OCI-LY3 (cell line): ENCODE results near the gene SEC14L6.

ENCODE experiments used
- H2AFZ ChIP-seq: fragments of 200-600, 300-600 bp; shearing (Covaris generic); 2 replicates; pipeline ENCODE4 v1.6.0; 2014; ENCODE audit warnings: antibody characterized with exemption, low read depth, low read length
- H3K27ac ChIP-seq: fragments of 200-600, 300-600 bp; sonication (generic); 2 replicates; pipeline ENCODE4 v1.5.1; 2014; ENCODE audit warnings: mild to moderate bottlenecking, low read length, moderate library complexity, mixed read lengths
- H3K27me3 ChIP-seq: fragments of 200-600, 300-600 bp; sonication (generic); 2 replicates; pipeline ENCODE4 v1.6.1; 2014; ENCODE audit warnings: low read depth, low read length, mixed read lengths
- H3K36me3 ChIP-seq: fragments of 200-600, 300-600 bp; sonication (generic); replicated peaks from 2 replicates; pipeline ENCODE3; 2014; ENCODE audit warnings: low read depth, low read length, mixed read lengths
- H3K4me1 ChIP-seq: fragments of 300-600, 200-600 bp; sonication (generic); 2 replicates; pipeline ENCODE4 v1.6.1; 2014; ENCODE audit warnings: low read length, mixed read lengths
- H3K4me2 ChIP-seq: fragments of 200-600, 300-600 bp; sonication (generic); 2 replicates; pipeline ENCODE4 v1.6.1; 2014; ENCODE audit warnings: low read length, mixed read lengths
- H3K4me3 ChIP-seq: fragments of 300-600, 200-600 bp; sonication (generic); 2 replicates; pipeline ENCODE4 v1.5.1; 2014; ENCODE audit warnings: antibody characterized with exemption, mild to moderate bottlenecking, low read length, moderate library complexity
- H3K79me2 ChIP-seq: fragments of 300-600, 200-600 bp; shearing (Covaris generic); 2 replicates; pipeline ENCODE4 v1.6.1; 2014; ENCODE audit warnings: mild to moderate bottlenecking, low read length, mixed read lengths
- H3K9ac ChIP-seq: fragments of 300-600, 200-600 bp; shearing (Covaris generic); 2 replicates; pipeline ENCODE4 v1.6.0; 2014; ENCODE audit warnings: mild to moderate bottlenecking, low read length, moderate library complexity
- H3K9me3 ChIP-seq: fragments of 200-600, 300-600 bp; shearing (Covaris generic); 2 replicates; pipeline ENCODE4 v1.6.1; 2014; ENCODE audit warnings: low read length, mixed read lengths; ENCODE audit not compliant: insufficient read depth
- H4K20me1 ChIP-seq: fragments of 200-600, 300-600 bp; sonication (generic); 2 replicates; pipeline ENCODE4 v1.6.1; 2016; ENCODE audit warnings: low read length, mixed read lengths; ENCODE audit not compliant: insufficient read depth
- CTCF ChIP-seq: fragments of 200-600, 300-600 bp; sonication (generic); IDR thresholded peaks from 2 replicates; pipeline ENCODE4 v1.5.1; 2014; ENCODE audit warnings: antibody characterized with exemption, low read length, low read depth
- EZH2phosphoT487 ChIP-seq: fragments of 200-600 bp; shearing (Covaris generic); IDR thresholded peaks from 2 replicates; pipeline ENCODE4 v1.6.1; 2018; ENCODE audit warnings: antibody characterized with exemption, mixed run types, low read depth

SEC14L6 gene

GRCh38 chr22:30539368-30539767 lies 7.2 kb downstream of the SEC14L6 start:
- Histone ChIP-seq H3K27ac (no peak overlapping the region), H2AFZ (no peak overlapping the region), H3K9me3 (no peaks in the 10 kb centered on the region), H3K36me3 (no peaks in the 10 kb centered on the region), H3K9ac (no peak overlapping the region), H3K4me2 (no peak overlapping the region), H4K20me1 (no peaks in the 10 kb centered on the region), H3K4me1 (no peaks in the 10 kb centered on the region), H3K27me3 (no peaks in the 10 kb centered on the region), H3K79me2 (no peaks in the 10 kb centered on the region), H3K4me3 (no peak overlapping the region)
- TF ChIP-seq CTCF (no peak), EZH2phosphoT487 (no peak)

DNA sequence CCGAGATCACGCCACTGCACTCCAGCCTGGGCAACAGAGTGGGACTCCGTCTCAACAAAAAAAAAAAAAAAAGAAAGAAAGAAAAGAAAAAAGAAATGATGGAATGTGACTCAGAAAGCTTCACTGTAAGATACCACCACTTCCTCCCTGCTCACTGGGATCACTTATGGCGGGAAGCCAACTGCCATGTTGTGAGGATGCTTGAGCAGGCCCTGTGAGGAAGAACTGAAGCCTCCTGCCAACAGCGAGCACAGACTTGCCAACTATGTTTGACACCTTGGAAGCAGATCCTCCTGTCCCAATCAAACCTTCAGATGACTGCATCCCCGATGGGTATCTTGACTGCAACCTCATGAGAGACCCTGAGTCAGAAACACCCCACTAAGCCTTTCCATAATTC lies 8.3 kb downstream of the SEC14L6 start:
- no peak for TF ChIP-seq EZH2phosphoT487
- TF ChIP-seq CTCF: no peak
- Histone ChIP-seq H3K27ac (no peak overlapping the region), H4K20me1 (no peaks in the 10 kb centered on the region), H2AFZ (no peak overlapping the region), H3K9me3 (no peaks in the 10 kb centered on the region), H3K36me3 (no peaks in the 10 kb centered on the region), H3K79me2 (no peaks in the 10 kb centered on the region), H3K27me3 (no peaks in the 10 kb centered on the region), H3K4me1 (no peaks in the 10 kb centered on the region), H3K4me2 (no peak overlapping the region), H3K4me3 (no peak overlapping the region), H3K9ac (no peak overlapping the region)

GRCh38 chr22:30537083-30537731 lies 9.3 kb downstream of the SEC14L6 start:
- no peaks in the 10 kb centered on the region for H3K79me2 ChIP-seq
- no peak for TF ChIP-seq CTCF
- no peak for TF ChIP-seq EZH2phosphoT487

GRCh38 chr22:30535182-30535581 lies 11.4 kb downstream of the SEC14L6 start:
- Histone ChIP-seq H3K4me2 (no peak overlapping the region), H3K4me1 (no peaks in the 10 kb centered on the region), H3K79me2 (no peaks in the 10 kb centered on the region), H2AFZ (no peak overlapping the region), H3K36me3 (no peaks in the 10 kb centered on the region), H4K20me1 (no peaks in the 10 kb centered on the region), H3K9ac (no peak overlapping the region), H3K4me3 (no peak overlapping the region), H3K27ac (no peak overlapping the region), H3K9me3 (no peaks in the 10 kb centered on the region), H3K27me3 (no peaks in the 10 kb centered on the region)
- TF ChIP-seq CTCF (no peak), EZH2phosphoT487 (no peak)

More at GRCh38 chr22:30537083-30537731, 9.3 kb downstream of the SEC14L6 start:
- Histone ChIP-seq H3K9me3 (no peaks in the 10 kb centered on the region), H4K20me1 (no peaks in the 10 kb centered on the region), H3K27me3 (no peaks in the 10 kb centered on the region), H3K27ac (no peak overlapping the region), H3K36me3 (no peaks in the 10 kb centered on the region), H3K4me2 (no peak overlapping the region), H3K9ac (no peak overlapping the region), H2AFZ (no peak overlapping the region), H3K4me3 (no peak overlapping the region), H3K4me1 (no peaks in the 10 kb centered on the region)
